Measurements from ENCODE around the gene ZDHHC20.

Gene ZDHHC20

DNA sequence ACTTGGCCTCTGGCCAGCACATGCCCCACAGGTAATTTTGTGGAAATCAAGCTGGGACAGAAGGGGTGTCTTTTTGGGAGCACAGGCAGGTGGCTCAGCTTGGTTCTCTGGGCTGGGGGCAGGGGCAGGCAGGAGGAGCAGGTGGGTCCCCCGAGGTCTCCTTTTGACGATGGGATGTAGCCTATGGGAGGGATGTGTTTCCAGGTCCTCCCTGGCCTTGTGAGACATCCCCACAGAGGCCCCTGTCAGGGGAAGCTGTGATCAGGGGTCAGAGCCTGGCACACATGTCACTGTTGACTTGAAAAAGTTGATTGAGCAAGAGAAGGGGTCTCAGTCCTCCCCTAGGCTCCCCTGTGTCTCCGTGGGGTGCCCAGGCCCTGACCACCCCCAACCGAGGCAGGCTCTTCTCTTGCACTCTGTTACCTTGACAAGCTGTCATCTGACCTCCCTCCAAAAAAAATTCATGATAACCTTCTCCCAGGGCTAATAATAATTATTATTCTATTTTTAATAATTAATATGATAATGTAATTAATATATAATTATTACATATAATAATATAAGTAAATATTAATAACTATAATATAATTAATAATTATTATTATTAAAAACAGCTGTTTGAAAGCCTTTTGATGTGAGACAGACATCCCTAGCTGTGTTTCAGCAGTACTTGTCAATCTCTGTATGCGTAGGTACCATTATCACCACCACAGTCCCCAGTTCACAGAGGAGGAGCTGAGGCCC is 116.2 kb downstream of the ZDHHC20 start:
- DNase-seq (ENCODE audit: low read depth): no peak
- H3K4me3 ChIP-seq (ENCODE audit: low read depth, low read length): no peak overlapping the region
- TF ChIP-seq, protein P1, sequence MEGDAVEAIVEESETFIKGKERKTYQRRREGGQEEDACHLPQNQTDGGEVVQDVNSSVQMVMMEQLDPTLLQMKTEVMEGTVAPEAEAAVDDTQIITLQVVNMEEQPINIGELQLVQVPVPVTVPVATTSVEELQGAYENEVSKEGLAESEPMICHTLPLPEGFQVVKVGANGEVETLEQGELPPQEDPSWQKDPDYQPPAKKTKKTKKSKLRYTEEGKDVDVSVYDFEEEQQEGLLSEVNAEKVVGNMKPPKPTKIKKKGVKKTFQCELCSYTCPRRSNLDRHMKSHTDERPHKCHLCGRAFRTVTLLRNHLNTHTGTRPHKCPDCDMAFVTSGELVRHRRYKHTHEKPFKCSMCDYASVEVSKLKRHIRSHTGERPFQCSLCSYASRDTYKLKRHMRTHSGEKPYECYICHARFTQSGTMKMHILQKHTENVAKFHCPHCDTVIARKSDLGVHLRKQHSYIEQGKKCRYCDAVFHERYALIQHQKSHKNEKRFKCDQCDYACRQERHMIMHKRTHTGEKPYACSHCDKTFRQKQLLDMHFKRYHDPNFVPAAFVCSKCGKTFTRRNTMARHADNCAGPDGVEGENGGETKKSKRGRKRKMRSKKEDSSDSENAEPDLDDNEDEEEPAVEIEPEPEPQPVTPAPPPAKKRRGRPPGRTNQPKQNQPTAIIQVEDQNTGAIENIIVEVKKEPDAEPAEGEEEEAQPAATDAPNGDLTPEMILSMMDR (IDR thresholded peaks at IDR 0.05; ENCODE audit: low read depth, low read length, missing control alignments): no peak

DNA sequence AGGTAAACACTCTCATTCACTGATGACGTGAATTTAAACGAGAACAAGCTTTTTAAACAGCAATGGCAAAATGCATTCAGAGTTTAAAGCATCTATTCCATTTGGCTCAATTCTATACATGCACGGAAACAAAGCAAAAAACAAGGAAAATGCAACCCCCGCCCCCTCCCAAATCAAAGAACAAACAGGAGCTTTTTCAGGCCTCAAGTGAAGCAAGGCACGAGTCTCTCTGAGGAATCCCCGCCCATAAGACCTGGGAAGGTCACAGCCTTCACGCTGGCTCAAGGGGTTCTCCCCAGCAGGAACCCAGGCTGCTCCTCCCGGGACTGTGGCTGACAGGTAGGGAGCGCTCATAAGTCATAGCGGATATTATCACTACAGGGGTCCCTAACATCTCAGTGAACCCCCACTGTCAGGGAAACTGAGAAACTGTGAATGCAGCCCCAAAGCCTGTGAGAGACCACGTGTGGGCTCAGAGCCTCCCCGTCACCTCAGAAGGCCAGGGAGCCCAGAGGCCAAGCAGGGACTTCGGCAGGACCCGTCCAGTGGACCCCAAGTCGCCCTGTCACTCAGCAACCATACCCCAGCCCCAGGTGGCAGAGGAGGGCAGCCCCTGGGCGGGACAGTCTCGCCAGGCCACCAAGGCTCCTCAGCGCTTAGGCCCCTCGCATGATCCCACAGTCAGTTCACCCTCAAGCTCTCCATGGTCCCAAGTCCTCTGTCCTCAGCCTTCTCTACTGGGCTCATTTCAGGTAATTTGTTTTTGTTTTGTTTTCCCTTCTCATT is 117.3 kb downstream of the ZDHHC20 start:
- no peak overlapping the region for H3K4me3 ChIP-seq (ENCODE audit: low read depth, low read length)
- no peak for DNase-seq (ENCODE audit: low read depth)
- TF ChIP-seq, protein P1 (IDR thresholded peaks at IDR 0.05; ENCODE audit: low read depth, low read length, missing control alignments): no peak

DNA sequence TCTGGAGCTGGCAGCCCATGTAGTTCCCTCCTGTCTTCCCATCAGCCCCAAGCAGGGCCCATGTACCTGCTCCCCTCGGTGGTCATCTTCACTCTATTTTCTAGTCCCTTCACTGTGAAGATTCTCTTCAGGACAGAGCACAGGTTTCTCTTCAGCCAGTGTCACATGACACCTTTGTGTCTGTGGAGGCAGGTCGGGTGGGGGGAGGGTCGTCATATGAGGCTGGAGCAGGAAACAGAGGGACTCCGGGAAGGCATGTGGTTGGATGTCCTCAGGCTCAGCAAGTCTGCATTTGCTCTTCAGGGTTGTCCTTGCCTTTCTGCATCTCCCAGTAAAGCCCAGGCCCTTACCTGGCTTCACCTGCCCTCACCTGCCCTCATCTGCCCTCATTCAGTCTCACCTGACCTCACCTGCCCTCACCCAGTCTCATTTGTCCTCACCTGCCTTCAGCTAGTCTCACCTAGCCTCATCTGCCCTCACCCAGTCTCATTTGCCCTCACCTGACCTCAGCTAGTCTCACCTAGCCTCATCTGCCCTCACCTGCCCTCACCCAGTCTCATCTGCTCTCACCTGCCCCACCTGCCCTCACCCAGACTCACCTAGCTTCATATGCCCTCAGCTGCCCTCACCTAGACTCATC is 120.3 kb downstream of the ZDHHC20 start:
- H3K4me3 ChIP-seq (ENCODE audit: low read depth, low read length): no peak overlapping the region

DNA sequence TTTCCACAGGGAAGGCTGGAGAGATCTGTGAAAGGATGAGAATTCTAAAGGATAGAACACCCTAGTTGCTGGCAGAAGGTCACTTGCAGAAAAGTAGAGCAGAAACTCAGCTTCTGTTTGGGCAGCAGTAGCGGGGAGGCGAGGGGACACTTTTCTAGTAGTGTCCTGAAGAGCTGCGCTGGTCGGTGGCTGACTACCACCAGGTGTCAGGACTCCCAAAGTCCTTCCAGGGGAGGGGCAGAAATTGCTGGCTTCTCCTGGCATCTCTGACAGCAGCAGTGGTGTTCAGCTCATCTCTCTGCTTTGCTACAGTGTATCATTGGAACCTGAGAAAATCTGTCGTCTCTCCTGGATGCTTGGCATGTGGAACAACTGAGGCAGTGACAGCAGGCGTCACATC is 120.9 kb downstream of the ZDHHC20 start:
- DNase-seq (ENCODE audit: low read depth): no peak
- H3K4me3 ChIP-seq (ENCODE audit: low read depth, low read length): no peak overlapping the region
- TF ChIP-seq, protein P1 (IDR thresholded peaks at IDR 0.05; ENCODE audit: low read depth, low read length, missing control alignments): no peak

More for the DNA sequence above, 120.3 kb downstream of the ZDHHC20 start:
- TF ChIP-seq, protein P1 (IDR thresholded peaks at IDR 0.05; ENCODE audit: low read depth, low read length, missing control alignments): no peak
- DNase-seq (ENCODE audit: low read depth): no peak

DNA sequence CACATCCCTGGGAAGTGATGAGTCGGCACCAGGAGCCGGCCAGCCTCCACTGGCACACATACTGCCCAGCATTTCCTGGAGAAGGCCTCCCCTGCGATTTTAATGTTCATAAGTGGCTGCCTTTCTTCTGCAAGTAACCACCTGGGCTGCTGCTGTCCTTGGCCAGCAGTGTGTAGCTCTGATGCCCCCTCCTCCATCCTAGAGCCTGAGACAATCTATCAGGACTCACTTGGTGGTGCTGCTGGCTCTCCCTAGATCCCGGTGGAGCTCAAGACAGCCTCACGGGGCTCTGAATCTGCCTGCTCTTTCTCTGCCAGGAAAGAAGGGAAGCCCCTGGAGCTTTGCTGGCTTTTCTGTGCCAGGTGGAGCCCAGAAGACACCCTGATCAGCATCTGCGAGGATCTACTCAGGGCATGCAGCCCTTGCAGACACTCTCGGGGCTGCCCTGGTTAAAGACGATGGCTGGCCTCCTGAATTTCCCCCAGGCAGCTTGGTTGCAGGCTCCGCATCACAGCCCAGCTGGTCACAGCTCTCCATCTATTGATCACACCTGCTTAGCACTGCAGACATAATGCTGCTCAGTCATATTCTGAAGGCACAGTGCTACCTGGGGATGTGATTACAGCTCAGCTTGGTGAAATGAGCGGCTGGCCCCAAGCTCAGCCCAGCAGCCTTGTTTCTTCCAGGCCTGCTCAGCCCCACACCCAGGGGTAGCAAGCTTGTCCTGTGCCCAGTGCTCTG is 122.3 kb downstream of the ZDHHC20 start:
- no peak for DNase-seq (ENCODE audit: low read depth)
- H3K4me3 ChIP-seq (ENCODE audit: low read depth, low read length): no peak overlapping the region
- TF ChIP-seq, protein P1 (IDR thresholded peaks at IDR 0.05; ENCODE audit: low read depth, low read length, missing control alignments): no peak

DNA sequence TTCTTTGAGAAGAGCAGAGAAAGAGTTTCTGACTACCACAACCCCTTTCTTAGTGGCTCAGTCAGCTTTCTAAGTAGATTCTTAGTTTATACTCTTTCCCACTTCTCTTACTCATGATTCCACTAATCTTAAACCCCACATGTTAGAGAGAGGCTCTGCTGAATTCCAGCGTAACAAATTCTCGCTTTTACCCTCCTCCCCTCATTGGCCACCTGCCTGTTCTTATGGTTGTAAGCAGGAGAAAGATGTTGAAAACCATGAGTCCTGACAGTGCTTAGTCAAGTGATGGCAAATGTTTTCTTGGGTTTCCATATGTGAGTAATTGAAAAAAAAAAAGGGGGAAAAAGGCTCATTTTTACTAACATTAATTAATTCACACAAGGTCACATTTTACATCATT is 125.9 kb downstream of the ZDHHC20 start:
- H3K4me3 ChIP-seq (ENCODE audit: low read depth, low read length): no peak overlapping the region
- no peak for DNase-seq (ENCODE audit: low read depth)
- TF ChIP-seq, protein P1 (IDR thresholded peaks at IDR 0.05; ENCODE audit: low read depth, low read length, missing control alignments): no peak

Data from GM12864 (cell line).